HCT116 (cell line): ENCODE data around the gene KTN1. TPM values are rescaled to one million over a fixed set of nuclear protein-coding genes. Genes with fewer than 3 reads are reported as not detected.

Experiments
- ATAC-seq: fragments of 200-7000 bp; cut with Tn5 transposase; 2 replicates; pipeline ENCODE4 v1.9.1; 2020; ENCODE audit warnings: mild to moderate bottlenecking, moderate library complexity
- BruUV-seq: library from RNA; stranded (reverse); fragments of 400-500 nt; replicated peaks from 2 replicates; lab custom pipeline; 2021; lab: Mats Ljungman, UMichigan
- CTCF ChIA-PET: fragments of 300-600 bp; sonication (Branson Sonifier 250); formaldehyde crosslinking; loops from one replicate; lab custom pipeline; 2021; ENCODE audit warnings: antibody characterized with exemption; lab: Charles Lee
- POLR2A ChIA-PET: fragments of 300-600, 350-600 bp; sonication (Branson Sonifier 250); formaldehyde crosslinking; loops from one replicate; lab custom pipeline; 2021; ENCODE audit warnings: antibody characterized with exemption; lab: Charles Lee
- RAD21 ChIA-PET, 2 experiments: fragments of 300-600 bp; sonication (Branson Sonifier 250); formaldehyde crosslinking; loops; one replicate each; lab custom pipeline; 2023; ENCODE audit warnings: low total read pairs in 2 of 2; ENCODE audit not compliant: uncharacterized antibody in 2 of 2, unreplicated experiment in 2 of 2, low non-redundant PET in 1 of 2; lab: Charles Lee
- DNase-seq: peaks from one replicate; pipeline ENCODE4 v3.0.0-alpha.2; 2010; ENCODE audit warnings: low read depth, low spot score
- H2AFZ ChIP-seq: fragments of 200-600 bp; shearing (Covaris generic), sonication (generic); 2 replicates; pipeline ENCODE4 v1.6.1; 2017; ENCODE audit warnings: low read depth, mixed run types, mixed read lengths, antibody characterized with exemption, low read length; ENCODE audit not compliant: poor library complexity, severe bottlenecking
- H3K27ac ChIP-seq: 2 replicates; pipeline ENCODE4 v1.5.1; 2012; ENCODE audit warnings: low read depth, low read length
- H3K27me3 ChIP-seq: fragments of 200-600 bp; sonication (generic); 2 replicates; pipeline ENCODE4 v1.6.1; 2016; ENCODE audit warnings: mixed run types, low read length, mixed read lengths; ENCODE audit not compliant: insufficient read depth
- H3K36me3 ChIP-seq, 2 experiments: fragments of 200-500 bp in 1 of 2; fragments of 200-600 bp in 1 of 2; sonication (Bioruptor generic) in 1 of 2; sonication (generic) in 1 of 2; 2 replicates each; pipeline versions ENCODE4 v1.5.1 to v1.6.1; 2014 to 2016; ENCODE audit warnings: low read length in 2 of 2, inconsistent platforms in 1 of 2, mixed read lengths in 1 of 2, mixed run types in 1 of 2; ENCODE audit not compliant: insufficient read depth in 2 of 2, control insufficient read depth in 1 of 2
- H3K4me1 ChIP-seq, 2 experiments: fragments of 200-600 bp in 1 of 2; sonication (generic) in 1 of 2; 2 replicates each; pipeline versions ENCODE4 v1.5.1 to v1.6.1; 2012 to 2017; ENCODE audit warnings: low read length in 2 of 2, inconsistent platforms in 1 of 2, mild to moderate bottlenecking in 1 of 2, mixed read lengths in 1 of 2, mixed run types in 1 of 2, moderate library complexity in 1 of 2; ENCODE audit not compliant: insufficient read depth in 2 of 2, control insufficient read depth in 1 of 2
- H3K4me2 ChIP-seq: fragments of 200-600 bp; sonication (generic); 2 replicates; pipeline ENCODE4 v1.6.1; 2017; ENCODE audit warnings: mixed run types, low read length, mixed read lengths
- H3K4me3 ChIP-seq, 2 experiments: fragments of 200-600 bp in 1 of 2; sonication (generic) in 1 of 2; replicated peaks in 1 of 2; 2 replicates each; pipeline ENCODE4 v1.5.1; 2011 to 2016; ENCODE audit warnings: low read length in 2 of 2, control low read depth in 1 of 2, low read depth in 1 of 2, mild to moderate bottlenecking in 1 of 2, mixed read lengths in 1 of 2, mixed run types in 1 of 2
- H3K79me2 ChIP-seq: fragments of 200-600 bp; sonication (generic); 2 replicates; pipeline ENCODE4 v1.6.1; 2017; ENCODE audit warnings: mild to moderate bottlenecking, mixed run types, low read length, moderate library complexity, mixed read lengths; ENCODE audit not compliant: insufficient read depth
- H3K9ac ChIP-seq: fragments of 200-600 bp; sonication (generic); 2 replicates; pipeline ENCODE4 v1.6.1; 2016; ENCODE audit warnings: low read length, mixed read lengths
- H3K9me2 ChIP-seq: fragments of 200-600 bp; sonication (generic), shearing (Covaris generic); 2 replicates; pipeline ENCODE4 v1.6.1; 2017; ENCODE audit warnings: mixed run types, mild to moderate bottlenecking, moderate library complexity; ENCODE audit not compliant: insufficient read depth
- H3K9me3 ChIP-seq, 2 experiments: fragments of 200-500 bp in 1 of 2; fragments of 200-600 bp in 1 of 2; sonication (Bioruptor generic) in 1 of 2; sonication (generic) in 1 of 2; 2 replicates each; pipeline ENCODE4 v1.6.1; 2014 to 2017; ENCODE audit warnings: low read length in 2 of 2, mixed read lengths in 2 of 2, inconsistent platforms in 1 of 2, low read depth in 1 of 2, mild to moderate bottlenecking in 1 of 2, mixed run types in 1 of 2, moderate library complexity in 1 of 2; ENCODE audit not compliant: control insufficient read depth in 1 of 2, insufficient read depth in 1 of 2
- H4K20me1 ChIP-seq: fragments of 200-600 bp; sonication (generic), shearing (Covaris generic); 2 replicates; pipeline ENCODE4 v1.6.1; 2017; ENCODE audit warnings: mixed run types, mild to moderate bottlenecking, moderate library complexity; ENCODE audit not compliant: insufficient read depth
- CBX3 ChIP-seq: IDR thresholded peaks from 2 replicates; pipeline ENCODE4 v1.6.1; 2012; ENCODE audit warnings: low read depth
- CEBPB ChIP-seq: IDR thresholded peaks from 2 replicates; pipeline ENCODE4 v1.6.1; 2012; ENCODE audit warnings: low read depth
- EGR1 ChIP-seq: IDR thresholded peaks from 2 replicates; pipeline ENCODE4 v1.6.1; 2012; ENCODE audit warnings: low read depth
- ELF1 ChIP-seq: IDR thresholded peaks from 2 replicates; pipeline ENCODE4 v1.6.1; 2012; ENCODE audit warnings: low read depth, borderline replicate concordance
- EZH2 ChIP-seq: fragments of 200-600 bp; sonication (generic); IDR thresholded peaks from 2 replicates; pipeline ENCODE4 v1.6.1; 2017; ENCODE audit warnings: antibody characterized with exemption, mixed run types
- EZH2phosphoT487 ChIP-seq: fragments of 200-600 bp; IDR thresholded peaks from 2 replicates; pipeline ENCODE4 v1.6.1; 2018; ENCODE audit warnings: antibody characterized with exemption, borderline replicate concordance
- FOSL1 ChIP-seq: IDR thresholded peaks from 2 replicates; pipeline ENCODE4 v1.6.1; 2012; ENCODE audit warnings: low read depth
- JUND ChIP-seq: IDR thresholded peaks from 2 replicates; pipeline ENCODE4 v1.6.1; 2012
- SIN3A ChIP-seq: IDR thresholded peaks from 2 replicates; pipeline ENCODE4 v1.6.1; 2012; ENCODE audit warnings: low read depth
- SP1 ChIP-seq: IDR thresholded peaks from 2 replicates; pipeline ENCODE4 v1.6.1; 2012; ENCODE audit warnings: low read depth
- SRF ChIP-seq: IDR thresholded peaks from 2 replicates; pipeline ENCODE4 v1.6.1; 2012; ENCODE audit warnings: low read depth
- TCF7L2 ChIP-seq: IDR thresholded peaks from 2 replicates; pipeline ENCODE4 v1.7.0; 2011; ENCODE audit warnings: borderline replicate concordance, inconsistent platforms; ENCODE audit not compliant: insufficient read depth, insufficient read length; ENCODE audit errors: extremely low read depth
- YY1 ChIP-seq: IDR thresholded peaks from 2 replicates; pipeline ENCODE4 v1.6.1; 2011; ENCODE audit warnings: low read length, low read depth, moderate library complexity, mild to moderate bottlenecking; ENCODE audit not compliant: insufficient replicate concordance; ENCODE audit errors: extremely low read depth
- ZNF274 ChIP-seq: fragments of 200-500 bp; sonication (Bioruptor generic); IDR thresholded peaks from 2 replicates; pipeline ENCODE4 v1.6.1; 2014; ENCODE audit warnings: mild to moderate bottlenecking, low read depth, low read length, inconsistent platforms
- intact Hi-C: fragments of 100-400 bp; cut with micrococcal nuclease; formaldehyde crosslinking; loops from 2 replicates; pipeline ENCODE4 v1.10.0; 2022
- total RNA-seq: library from RNA; stranded (reverse); gene quantifications from one replicate; pipeline ENCODE4 v1.2.1, GENCODE V29; 2021; ENCODE audit not compliant: unreplicated experiment
- TF ChIP-seq, protein P1 (sequence below), 3 experiments: fragments of 200-600 bp in 1 of 3; sonication (generic) in 1 of 3; IDR thresholded peaks in 2 of 3; conservative IDR thresholded peaks in 1 of 3; 2 replicates each; pipeline ENCODE4 v1.5.1; 2012 to 2017; ENCODE audit warnings: low read depth in 2 of 3, low read length in 2 of 3, antibody characterized with exemption in 1 of 3, borderline replicate concordance in 1 of 3, control low read depth in 1 of 3, mild to moderate bottlenecking in 1 of 3, mixed read lengths in 1 of 3, mixed run types in 1 of 3, moderate library complexity in 1 of 3; ENCODE audit not compliant: insufficient read depth in 1 of 3
- TF ChIP-seq, protein P2 (sequence below): IDR thresholded peaks from 2 replicates; pipeline ENCODE4 v1.6.1; 2012
- TF ChIP-seq, protein P3 (sequence below): IDR thresholded peaks from 2 replicates; pipeline ENCODE4 v1.6.1; 2012
- TF ChIP-seq, protein P4 (sequence below): IDR thresholded peaks from 2 replicates; pipeline ENCODE4 v1.6.1; 2012; ENCODE audit warnings: low read depth

Gene KTN1
- total RNA-seq, 1 experiment from 2014 or later, result 105 TPM

GRCh38 chr14:55702511-55702910 is 122.5 kb downstream of the KTN1 start (continued):
- TF ChIP-seq, protein P1, sequence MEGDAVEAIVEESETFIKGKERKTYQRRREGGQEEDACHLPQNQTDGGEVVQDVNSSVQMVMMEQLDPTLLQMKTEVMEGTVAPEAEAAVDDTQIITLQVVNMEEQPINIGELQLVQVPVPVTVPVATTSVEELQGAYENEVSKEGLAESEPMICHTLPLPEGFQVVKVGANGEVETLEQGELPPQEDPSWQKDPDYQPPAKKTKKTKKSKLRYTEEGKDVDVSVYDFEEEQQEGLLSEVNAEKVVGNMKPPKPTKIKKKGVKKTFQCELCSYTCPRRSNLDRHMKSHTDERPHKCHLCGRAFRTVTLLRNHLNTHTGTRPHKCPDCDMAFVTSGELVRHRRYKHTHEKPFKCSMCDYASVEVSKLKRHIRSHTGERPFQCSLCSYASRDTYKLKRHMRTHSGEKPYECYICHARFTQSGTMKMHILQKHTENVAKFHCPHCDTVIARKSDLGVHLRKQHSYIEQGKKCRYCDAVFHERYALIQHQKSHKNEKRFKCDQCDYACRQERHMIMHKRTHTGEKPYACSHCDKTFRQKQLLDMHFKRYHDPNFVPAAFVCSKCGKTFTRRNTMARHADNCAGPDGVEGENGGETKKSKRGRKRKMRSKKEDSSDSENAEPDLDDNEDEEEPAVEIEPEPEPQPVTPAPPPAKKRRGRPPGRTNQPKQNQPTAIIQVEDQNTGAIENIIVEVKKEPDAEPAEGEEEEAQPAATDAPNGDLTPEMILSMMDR (IDR thresholded peaks at IDR 0.05 in 2 of 3, conservative IDR thresholded peaks at IDR 0.05 in 1 of 3; ENCODE audit: borderline replicate concordance in 1 of 3, insufficient read depth in 1 of 3, low read depth in 2 of 3, low read length in 2 of 3), result no peak
- no peak for TF ChIP-seq YY1

DNA sequence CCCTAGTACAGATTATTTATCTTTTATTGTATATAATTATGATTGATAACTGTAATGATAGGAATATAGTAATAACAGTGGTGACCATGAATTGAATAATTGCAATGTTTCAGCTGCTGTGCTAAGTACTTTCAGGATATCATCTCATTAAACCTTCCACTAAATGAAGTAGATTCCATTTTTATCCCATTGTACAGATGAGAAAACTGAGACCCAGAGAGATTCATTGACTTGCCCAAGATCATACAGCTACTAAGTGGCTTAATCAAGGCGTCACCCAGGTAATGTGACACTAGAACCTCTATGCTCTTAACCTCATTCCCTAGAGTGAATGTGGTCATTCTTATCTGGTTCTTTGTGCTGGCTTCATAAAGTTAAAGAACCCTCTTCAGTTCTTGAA is 124.6 kb downstream of the KTN1 start:
- intact Hi-C loops, result loop anchor here (5.0 kb wide), 1 partner anchor 768 kb away; no protein-coding TSS in a partner anchor
- CTCF ChIA-PET, result no interaction called here
- ATAC-seq (no peak), DNase-seq (no peak)
- Histone ChIP-seq H3K4me3 (no peak overlapping the region), H3K4me2 (no peak overlapping the region), H3K27me3 (no peaks in the 10 kb centered on the region), H4K20me1 (no peaks in the 10 kb centered on the region), H3K79me2 (no peaks in the 10 kb centered on the region), H3K9me3 (no peaks in the 10 kb centered on the region), H3K27ac (no peak overlapping the region), H3K4me1 (no peaks in the 10 kb centered on the region), H3K9ac (no peak overlapping the region), H2AFZ (no peak overlapping the region), H3K36me3 (no peaks in the 10 kb centered on the region), H3K9me2 (no peaks in the 10 kb centered on the region)
- RAD21 ChIA-PET, result no interaction called here
- BruUV-seq, result no TSS peak
- POLR2A ChIA-PET, result no interaction called here
- TF ChIP-seq SP1 (no peak), CBX3 (no peak), JUND (no peak), TCF7L2 (no peak), SRF (no peak), ELF1 (no peak), YY1 (no peak), EZH2phosphoT487 (no peak), ZNF274 (no peak), CEBPB (no peak), EGR1 (no peak), FOSL1 (no peak), EZH2 (no peak), SIN3A (no peak)
- TF ChIP-seq, protein P2, sequence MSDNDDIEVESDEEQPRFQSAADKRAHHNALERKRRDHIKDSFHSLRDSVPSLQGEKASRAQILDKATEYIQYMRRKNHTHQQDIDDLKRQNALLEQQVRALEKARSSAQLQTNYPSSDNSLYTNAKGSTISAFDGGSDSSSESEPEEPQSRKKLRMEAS, result no peak
- TF ChIP-seq, protein P1 (IDR thresholded peaks at IDR 0.05 in 2 of 3, conservative IDR thresholded peaks at IDR 0.05 in 1 of 3; ENCODE audit: borderline replicate concordance in 1 of 3, insufficient read depth in 1 of 3, low read depth in 2 of 3, low read length in 2 of 3), result no peak
- TF ChIP-seq, protein P3, sequence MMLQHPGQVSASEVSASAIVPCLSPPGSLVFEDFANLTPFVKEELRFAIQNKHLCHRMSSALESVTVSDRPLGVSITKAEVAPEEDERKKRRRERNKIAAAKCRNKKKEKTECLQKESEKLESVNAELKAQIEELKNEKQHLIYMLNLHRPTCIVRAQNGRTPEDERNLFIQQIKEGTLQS, result no peak
- TF ChIP-seq, protein P4, sequence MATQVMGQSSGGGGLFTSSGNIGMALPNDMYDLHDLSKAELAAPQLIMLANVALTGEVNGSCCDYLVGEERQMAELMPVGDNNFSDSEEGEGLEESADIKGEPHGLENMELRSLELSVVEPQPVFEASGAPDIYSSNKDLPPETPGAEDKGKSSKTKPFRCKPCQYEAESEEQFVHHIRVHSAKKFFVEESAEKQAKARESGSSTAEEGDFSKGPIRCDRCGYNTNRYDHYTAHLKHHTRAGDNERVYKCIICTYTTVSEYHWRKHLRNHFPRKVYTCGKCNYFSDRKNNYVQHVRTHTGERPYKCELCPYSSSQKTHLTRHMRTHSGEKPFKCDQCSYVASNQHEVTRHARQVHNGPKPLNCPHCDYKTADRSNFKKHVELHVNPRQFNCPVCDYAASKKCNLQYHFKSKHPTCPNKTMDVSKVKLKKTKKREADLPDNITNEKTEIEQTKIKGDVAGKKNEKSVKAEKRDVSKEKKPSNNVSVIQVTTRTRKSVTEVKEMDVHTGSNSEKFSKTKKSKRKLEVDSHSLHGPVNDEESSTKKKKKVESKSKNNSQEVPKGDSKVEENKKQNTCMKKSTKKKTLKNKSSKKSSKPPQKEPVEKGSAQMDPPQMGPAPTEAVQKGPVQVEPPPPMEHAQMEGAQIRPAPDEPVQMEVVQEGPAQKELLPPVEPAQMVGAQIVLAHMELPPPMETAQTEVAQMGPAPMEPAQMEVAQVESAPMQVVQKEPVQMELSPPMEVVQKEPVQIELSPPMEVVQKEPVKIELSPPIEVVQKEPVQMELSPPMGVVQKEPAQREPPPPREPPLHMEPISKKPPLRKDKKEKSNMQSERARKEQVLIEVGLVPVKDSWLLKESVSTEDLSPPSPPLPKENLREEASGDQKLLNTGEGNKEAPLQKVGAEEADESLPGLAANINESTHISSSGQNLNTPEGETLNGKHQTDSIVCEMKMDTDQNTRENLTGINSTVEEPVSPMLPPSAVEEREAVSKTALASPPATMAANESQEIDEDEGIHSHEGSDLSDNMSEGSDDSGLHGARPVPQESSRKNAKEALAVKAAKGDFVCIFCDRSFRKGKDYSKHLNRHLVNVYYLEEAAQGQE, result no peak
